ES-I3 (cell line): ENCODE results near the gene SPAG7.

Experiments used
- H3K36me3 ChIP-seq: 2 replicates; pipeline ENCODE4 v1.6.1; 2013; ENCODE audit warnings: mild to moderate bottlenecking, low read length, control low read depth, moderate library complexity; ENCODE audit not compliant: insufficient read depth
- H3K4me1 ChIP-seq: 2 replicates; pipeline ENCODE4 v1.6.1; 2013; ENCODE audit warnings: mild to moderate bottlenecking, control low read depth, low read length; ENCODE audit not compliant: insufficient read depth
- H3K9ac ChIP-seq: 2 replicates; pipeline ENCODE4 v1.6.1; 2013; ENCODE audit warnings: low read depth, mild to moderate bottlenecking, low read length, moderate library complexity
- H3K9me3 ChIP-seq: 2 replicates; pipeline ENCODE4 v1.6.1; 2013; ENCODE audit warnings: mild to moderate bottlenecking, low read length, moderate library complexity; ENCODE audit not compliant: control insufficient read depth, insufficient read depth

The SPAG7 gene

GRCh38 chr17:4940555-4941318 is 26.9 kb downstream of the SPAG7 start:
- Histone ChIP-seq H3K9ac (peak overlapping the region; percentile 98), H3K4me1 (peaks cover 17% of the 10 kb centered on the region), H3K36me3 (peaks cover 4% of the 10 kb centered on the region), H3K9me3 (no peaks in the 10 kb centered on the region)

GRCh38 chr17:4939796-4940554 is 27.6 kb downstream of the SPAG7 start, which contains the start of the genes RNF167 and SLC25A11:
RNF167 (plus strand) TSS chr17:4940268; CDS start chr17:4940910, 642 bp downstream.
SLC25A11 (minus strand) TSS chr17:4940046; CDS start chr17:4939910, 136 bp downstream.
- H3K9ac ChIP-seq = peak within 1 kb of the TSS; percentile 98
- H3K9me3 ChIP-seq = no peaks in the 10 kb centered on the region
- H3K36me3 ChIP-seq = peaks cover 4% of the 10 kb centered on the region; the same call in 1 of the 2 replicates
- H3K4me1 ChIP-seq = peaks cover 12% of the 10 kb centered on the region; the same call in 1 of the 2 replicates

- H3K4me1 ChIP-seq = peaks cover 9% of the 10 kb centered on the region; the same call in 1 of the 2 replicates
- peaks cover 4% of the 10 kb centered on the region; the same call in 1 of the 2 replicates for H3K36me3 ChIP-seq
- no peaks in the 10 kb centered on the region for H3K9me3 ChIP-seq
- H3K9ac ChIP-seq = peak overlapping the region; percentile 98
Observed at GRCh38 chr17:4939546-4939795, 28.1 kb downstream of the SPAG7 start.

- H3K4me1 ChIP-seq = peaks cover 7% of the 10 kb centered on the region; the same call in 1 of the 2 replicates
- peak overlapping the region; percentile 98 for H3K9ac ChIP-seq
- peaks cover 4% of the 10 kb centered on the region; the same call in 1 of the 2 replicates for H3K36me3 ChIP-seq
Observed at GRCh38 chr17:4938688-4939545, 28.7 kb downstream of the SPAG7 start.

GRCh38 chr17:4938069-4938491 is 29.5 kb downstream of the SPAG7 start:
- H3K36me3 ChIP-seq = peaks cover 4% of the 10 kb centered on the region; the same call in 1 of the 2 replicates
- H3K4me1 ChIP-seq = peaks cover 7% of the 10 kb centered on the region; the same call in 1 of the 2 replicates
- H3K9me3 ChIP-seq = no peaks in the 10 kb centered on the region
- 0 out of 2 replicates have a peak overlapping the region, but pooled peaks have one; percentile 98 for H3K9ac ChIP-seq

More at GRCh38 chr17:4938688-4939545, 28.7 kb downstream of the SPAG7 start:
- no peaks in the 10 kb centered on the region for H3K9me3 ChIP-seq

GRCh38 chr17:4937553-4937952 is 30.1 kb downstream of the SPAG7 start:
- no peaks in the 10 kb centered on the region for H3K9me3 ChIP-seq
- no peak overlapping the region for H3K9ac ChIP-seq
- H3K36me3 ChIP-seq = peaks cover 4% of the 10 kb centered on the region; the same call in 1 of the 2 replicates
- peaks cover 7% of the 10 kb centered on the region; the same call in 1 of the 2 replicates for H3K4me1 ChIP-seq

GRCh38 chr17:4936436-4936835 is 31.2 kb downstream of the SPAG7 start:
- Histone ChIP-seq H3K36me3 (peaks cover 4% of the 10 kb centered on the region; the same call in 1 of the 2 replicates), H3K9me3 (no peaks in the 10 kb centered on the region), H3K4me1 (peaks cover 7% of the 10 kb centered on the region; the same call in 1 of the 2 replicates), H3K9ac (no peak overlapping the region)

GRCh38 chr17:4935650-4936049 is 32.0 kb downstream of the SPAG7 start:
- Histone ChIP-seq H3K36me3 (peaks cover 4% of the 10 kb centered on the region; the same call in 1 of the 2 replicates), H3K9ac (no peak overlapping the region), H3K9me3 (no peaks in the 10 kb centered on the region), H3K4me1 (peaks cover 7% of the 10 kb centered on the region; the same call in 1 of the 2 replicates)

- Histone ChIP-seq H3K4me1 (peaks cover 7% of the 10 kb centered on the region; the same call in 1 of the 2 replicates), H3K36me3 (peaks cover 4% of the 10 kb centered on the region; the same call in 1 of the 2 replicates), H3K9me3 (no peaks in the 10 kb centered on the region), H3K9ac (no peak overlapping the region)
Observed at GRCh38 chr17:4934173-4934979, 33.2 kb downstream of the SPAG7 start.

- H3K36me3 ChIP-seq = peaks cover 4% of the 10 kb centered on the region; the same call in 1 of the 2 replicates
- peaks cover 3% of the 10 kb centered on the region; the same call in 1 of the 2 replicates for H3K4me1 ChIP-seq
- H3K9me3 ChIP-seq = no peaks in the 10 kb centered on the region
- no peak overlapping the region for H3K9ac ChIP-seq
Observed at GRCh38 chr17:4933646-4934045, 34.0 kb downstream of the SPAG7 start.

GRCh38 chr17:4932756-4933155 is 34.9 kb downstream of the SPAG7 start:
- no peak overlapping the region for H3K9ac ChIP-seq
- H3K36me3 ChIP-seq = no peaks in the 10 kb centered on the region
- peaks cover 3% of the 10 kb centered on the region; the same call in 1 of the 2 replicates for H3K4me1 ChIP-seq
- H3K9me3 ChIP-seq = no peaks in the 10 kb centered on the region

GRCh38 chr17:4931963-4932362 is 35.7 kb downstream of the SPAG7 start, which contains the start of gene GP1BA:
GP1BA (plus strand) TSS chr17:4932277; CDS start chr17:4932605, 328 bp downstream.
- Histone ChIP-seq H3K36me3 (no peaks in the 10 kb centered on the region; the same call in 1 of the 2 replicates), H3K4me1 (peaks cover 3% of the 10 kb centered on the region; the same call in 1 of the 2 replicates), H3K9me3 (no peaks in the 10 kb centered on the region), H3K9ac (no peak within 1 kb of the TSS)

- no peaks in the 10 kb centered on the region for H3K9me3 ChIP-seq
- no peak overlapping the region for H3K9ac ChIP-seq
- no peaks in the 10 kb centered on the region for H3K4me1 ChIP-seq
- no peaks in the 10 kb centered on the region; the same call in 1 of the 2 replicates for H3K36me3 ChIP-seq
Observed at GRCh38 chr17:4928881-4929280, 38.7 kb downstream of the SPAG7 start.
